Measurements from ENCODE around the gene LONRF2.
A peak's percentile ranks its signal among the peaks of the same experiment; 100 is the strongest.
"Not testable (repeated sequence)": the region's sequence is repeated elsewhere in the genome, so short reads cannot be mapped to it uniquely, and the experiment has no call there.

Gene LONRF2

DNA sequence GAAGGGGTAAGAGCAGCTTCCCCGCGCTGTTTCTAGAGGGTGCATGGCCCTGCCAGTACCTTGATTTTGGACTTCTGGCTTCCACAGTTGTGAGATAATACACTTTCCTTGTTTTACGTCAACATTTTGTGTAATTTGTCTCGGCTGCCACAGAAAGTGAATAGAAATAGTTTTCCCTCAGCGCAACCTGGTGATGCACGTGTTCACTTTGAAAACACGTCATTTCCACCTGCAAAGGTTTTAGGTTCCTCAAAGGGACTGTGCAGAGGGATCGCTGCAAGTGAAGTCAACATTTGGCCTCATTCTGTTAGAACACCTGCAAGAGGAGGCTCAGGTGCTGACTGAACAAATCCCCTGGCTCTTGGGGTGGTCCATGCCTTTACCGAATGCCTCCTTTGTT is 71.7 kb downstream of the LONRF2 start:
- DNase-seq, result no peak

DNA sequence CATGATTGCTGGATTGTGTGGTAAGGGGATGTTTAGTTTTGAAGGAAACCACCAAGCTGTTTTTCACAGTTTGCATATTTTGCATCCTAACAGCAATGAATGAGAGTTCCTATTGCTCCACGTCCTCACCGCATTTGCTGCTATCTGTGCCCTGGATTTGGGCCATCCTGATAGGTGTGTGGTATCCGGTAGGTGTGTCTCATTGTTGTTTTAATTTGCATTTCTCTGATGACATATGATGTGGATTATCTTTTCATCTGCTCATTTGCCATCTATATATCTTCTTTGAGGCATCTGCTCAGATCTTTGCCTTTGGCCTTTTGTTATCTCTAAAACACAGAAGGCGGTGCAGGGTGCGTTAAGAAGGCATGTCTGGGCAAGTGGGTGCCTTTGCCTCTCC is 73.3 kb downstream of the LONRF2 start:
- no peak for DNase-seq

DNA sequence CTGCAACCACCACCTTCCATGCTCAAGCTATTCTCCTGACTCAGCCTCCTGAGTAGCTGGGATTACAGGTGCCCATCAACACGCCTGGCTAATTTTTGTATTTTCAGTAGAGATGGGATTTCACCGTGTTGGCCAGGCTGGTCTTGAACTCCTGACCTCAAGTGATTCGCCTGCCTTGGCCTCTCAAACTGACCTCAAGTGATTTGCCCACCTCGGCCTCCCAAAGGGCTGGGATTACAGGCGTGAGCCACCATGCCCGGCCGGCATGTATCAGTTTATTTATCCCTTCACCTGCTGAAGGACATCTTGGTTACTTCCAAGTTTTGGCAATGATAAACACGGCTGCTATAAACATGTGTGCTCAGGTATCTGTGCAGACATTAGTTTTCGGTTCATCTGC is 73.7 kb downstream of the LONRF2 start:
- DNase-seq, result not testable (repeated sequence)

DNA sequence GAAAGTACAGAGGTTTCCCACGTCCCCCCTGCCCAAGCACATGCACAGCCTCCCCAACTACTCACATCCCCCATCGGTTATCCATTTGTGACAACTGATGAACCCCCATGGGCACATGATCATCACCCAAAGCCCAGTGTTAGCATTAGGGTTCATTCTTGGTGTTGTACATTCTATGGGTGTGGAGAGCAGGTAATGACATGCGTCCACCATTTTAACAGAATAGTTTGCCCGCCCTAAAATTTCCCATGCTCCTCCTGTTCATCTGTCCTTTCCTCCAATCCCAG is 74.3 kb downstream of the LONRF2 start:
- no peak for DNase-seq

DNA sequence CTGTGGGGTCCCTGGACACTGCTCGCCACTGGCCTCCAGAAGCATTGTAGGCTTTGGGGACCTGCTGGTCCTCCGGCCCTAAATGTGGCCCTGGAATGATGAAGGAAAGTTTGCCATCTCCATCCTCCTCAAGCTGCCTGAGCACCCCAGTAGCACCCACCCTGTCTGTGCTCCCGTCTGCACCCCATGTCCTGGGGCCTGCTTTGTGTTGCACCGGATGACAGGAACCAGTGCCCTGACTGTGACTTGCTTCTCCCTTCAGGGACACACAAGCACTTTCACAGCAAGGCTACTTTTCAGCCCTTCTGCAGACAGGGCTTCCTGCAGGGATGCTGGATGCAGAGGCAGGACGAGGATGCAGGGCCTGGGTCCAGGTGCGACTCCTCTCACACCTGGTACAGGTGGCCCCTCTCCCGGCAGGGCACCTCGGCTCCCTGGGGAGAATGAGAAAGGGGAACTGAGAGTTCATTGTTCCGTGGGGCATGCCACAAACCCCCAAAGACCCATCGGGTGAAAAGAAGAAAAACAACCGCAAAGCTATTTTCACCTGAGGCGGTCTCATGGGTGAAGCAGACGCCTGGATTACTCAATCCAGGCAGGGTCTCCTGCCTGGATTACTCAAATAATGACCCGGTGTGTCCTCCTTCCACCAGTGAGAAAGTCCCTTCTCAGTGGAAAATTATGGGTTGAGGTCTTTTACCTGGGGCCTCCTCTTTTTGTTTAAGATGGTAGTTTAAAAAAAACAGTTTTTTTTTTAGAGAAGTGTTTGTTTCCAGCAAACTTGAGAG is 74.9 kb downstream of the LONRF2 start:
- DNase-seq, result no peak

DNA sequence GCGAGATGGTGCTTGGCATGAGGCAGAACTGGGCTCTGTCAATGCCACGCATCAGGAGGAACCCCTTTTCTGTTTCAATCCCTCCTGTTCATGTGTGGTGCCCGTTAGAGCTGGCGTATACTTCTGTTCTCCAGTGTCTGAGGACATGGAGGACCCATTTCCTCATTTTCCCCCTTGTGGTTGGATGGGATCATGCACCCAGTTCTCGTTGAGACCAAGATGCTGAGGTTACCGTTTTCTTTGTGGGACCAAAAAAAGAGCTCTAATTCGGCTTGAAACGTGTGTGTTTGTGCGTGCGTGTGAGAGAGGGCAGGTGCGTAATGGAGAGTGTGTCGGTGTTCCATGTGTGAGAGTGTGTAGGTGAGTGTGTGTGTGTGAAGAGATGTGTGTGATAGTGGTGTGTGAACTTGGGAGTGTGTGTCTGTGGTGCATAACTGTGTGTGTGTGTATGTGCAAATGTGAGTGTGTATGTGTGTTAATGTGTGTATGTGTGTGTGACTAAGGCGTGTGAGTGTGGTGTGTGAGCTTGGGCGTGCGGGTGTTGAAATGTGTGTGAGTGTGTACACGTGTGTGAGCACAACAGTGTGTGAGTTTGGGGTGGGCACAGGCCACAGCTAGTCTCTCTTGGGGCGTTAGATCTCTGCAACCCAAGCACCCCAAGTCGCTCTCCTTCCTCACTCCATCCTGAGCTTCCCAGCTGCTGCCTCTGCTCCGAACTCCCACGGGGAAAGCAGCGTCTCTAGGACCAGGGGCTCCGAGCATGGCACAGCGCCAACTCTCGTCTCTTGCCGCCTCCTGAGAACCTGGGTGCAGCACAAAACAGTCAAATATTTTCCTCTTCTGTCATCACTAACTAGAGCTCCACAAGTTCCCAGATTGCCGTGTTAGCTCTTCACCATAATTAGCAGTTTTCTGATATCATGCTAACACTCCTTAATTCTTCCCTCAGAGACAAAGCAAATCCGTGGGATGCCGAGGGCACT is 75.8 kb downstream of the LONRF2 start:
- peak; percentile 11 for DNase-seq

DNA sequence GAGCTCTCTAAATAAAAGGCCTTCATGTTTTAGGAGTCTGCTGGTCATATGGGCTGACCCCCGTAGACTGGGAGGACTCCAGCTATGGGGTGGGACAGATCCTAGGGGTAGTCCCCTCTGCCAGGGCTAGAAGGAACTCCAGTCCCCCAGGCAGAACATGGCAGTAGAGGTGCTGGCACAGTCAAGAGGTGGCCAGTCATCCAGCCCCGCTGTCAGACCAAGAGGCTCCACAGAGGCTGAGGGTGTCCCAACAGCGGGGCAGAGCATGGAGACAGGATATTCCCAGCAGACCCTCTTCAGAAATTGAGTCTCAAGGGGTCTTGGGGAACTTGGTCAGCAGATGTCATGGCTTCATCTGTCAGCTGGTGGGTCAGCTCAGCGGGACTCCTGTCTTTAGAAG is 76.6 kb downstream of the LONRF2 start:
- DNase-seq, result no peak

DNA sequence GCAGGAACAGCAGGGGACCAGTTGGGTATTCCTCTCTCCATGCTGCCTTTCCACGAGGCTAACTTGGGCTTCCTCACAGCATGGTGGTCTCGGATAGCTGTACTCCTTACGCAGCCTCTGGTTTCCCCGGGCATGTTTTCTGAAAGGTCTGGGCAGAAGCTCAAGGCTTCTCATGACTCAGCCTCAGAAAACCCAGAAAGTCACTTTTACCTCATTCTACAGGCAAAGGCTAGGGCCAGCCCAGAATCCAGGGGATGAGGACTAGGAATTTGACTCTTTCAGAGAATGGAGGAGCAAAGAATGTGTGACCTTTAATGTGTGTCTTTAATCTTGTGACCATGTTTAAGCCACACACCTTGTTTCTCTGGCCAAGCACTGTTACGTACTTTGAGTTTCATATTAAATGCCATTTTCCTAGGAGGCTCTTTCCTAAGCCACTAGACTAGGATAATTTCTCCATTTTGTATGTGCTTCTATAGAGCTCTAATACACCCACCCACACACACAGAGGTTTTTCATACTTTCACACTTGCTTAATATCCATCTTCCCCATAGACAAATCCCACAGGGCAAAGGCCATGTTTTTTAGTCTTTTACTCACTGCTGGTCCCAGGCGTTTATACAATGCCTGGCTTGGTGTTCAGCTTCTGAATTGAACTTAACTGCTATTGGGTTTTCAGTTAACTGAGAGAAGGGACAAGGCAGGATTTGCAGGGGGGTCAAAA is 77.3 kb downstream of the LONRF2 start:
- DNase-seq, result no peak

DNA sequence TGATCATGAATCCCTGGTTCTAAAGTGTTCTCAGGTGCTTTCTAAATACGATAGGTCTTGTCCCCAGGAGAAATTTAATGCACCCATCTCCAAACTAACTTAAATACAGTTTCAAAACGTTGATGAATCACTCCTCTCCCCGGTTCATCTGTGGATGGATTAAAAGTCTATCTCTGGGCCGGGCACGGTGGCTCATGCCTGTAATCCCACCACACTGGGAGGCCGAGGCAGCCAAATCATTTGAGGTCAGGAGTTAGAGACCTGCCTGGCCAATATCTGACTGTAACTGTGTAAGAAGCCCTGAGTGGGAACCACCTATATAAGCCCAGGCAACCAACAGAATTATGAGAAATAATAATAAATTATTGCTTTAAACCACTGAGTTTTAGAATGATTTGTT is 78.7 kb downstream of the LONRF2 start:
- no peak for DNase-seq

DNA sequence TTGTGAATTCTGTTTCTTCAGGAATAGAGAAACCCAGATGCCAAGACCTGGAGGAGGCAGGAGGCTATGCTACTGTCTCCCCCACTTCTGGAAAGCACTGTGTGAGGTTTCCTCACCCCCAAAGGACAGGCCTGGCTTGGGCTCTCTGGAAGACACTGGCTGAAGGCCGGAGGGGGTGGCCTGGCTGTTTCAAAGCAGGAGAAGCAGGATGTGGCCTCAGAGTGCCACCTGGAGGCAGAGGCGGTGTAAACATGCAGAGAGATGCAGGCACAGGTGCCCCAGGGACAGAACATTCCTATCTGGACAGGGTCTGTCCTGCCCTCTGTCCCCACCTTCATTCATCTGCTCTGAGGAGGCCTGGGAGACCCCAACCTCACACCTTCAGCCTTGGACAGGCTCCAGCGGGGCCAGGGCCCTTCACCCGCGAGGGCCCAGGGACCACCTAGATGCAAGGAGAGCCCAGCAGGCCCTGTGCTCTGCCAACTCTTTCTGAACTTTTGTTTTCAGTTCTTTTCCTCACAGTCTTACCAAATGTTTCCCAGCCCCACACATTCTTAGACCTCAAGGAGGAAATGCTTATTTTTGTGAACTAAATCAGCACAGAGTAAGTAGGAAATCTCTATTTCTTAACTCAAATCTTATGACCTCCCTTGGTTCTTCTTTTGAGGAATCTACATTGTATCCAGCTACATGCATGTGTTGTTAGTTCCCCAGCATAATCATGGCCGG is 79.2 kb downstream of the LONRF2 start:
- DNase-seq, result peak; percentile 33

DNA sequence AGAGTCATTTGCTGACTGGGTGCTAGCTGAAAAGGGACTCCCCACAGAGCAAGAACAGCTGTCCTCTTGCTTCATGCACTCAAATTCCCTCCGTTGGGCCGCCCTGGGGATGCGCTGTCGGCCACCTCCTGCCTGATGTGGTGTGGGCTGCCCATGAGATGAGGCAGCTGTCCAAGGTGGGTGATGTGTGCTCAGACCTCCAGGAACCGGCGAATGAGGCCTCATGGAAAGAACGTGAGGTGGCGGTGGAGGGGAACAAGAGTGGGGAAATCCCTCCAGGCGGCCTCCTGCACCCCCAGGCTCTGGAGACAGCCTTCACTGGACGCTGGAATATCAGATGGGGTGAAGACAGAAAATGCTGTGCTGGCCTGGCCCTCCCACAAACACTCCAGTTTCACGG is 79.8 kb downstream of the LONRF2 start:
- no peak for DNase-seq

DNA sequence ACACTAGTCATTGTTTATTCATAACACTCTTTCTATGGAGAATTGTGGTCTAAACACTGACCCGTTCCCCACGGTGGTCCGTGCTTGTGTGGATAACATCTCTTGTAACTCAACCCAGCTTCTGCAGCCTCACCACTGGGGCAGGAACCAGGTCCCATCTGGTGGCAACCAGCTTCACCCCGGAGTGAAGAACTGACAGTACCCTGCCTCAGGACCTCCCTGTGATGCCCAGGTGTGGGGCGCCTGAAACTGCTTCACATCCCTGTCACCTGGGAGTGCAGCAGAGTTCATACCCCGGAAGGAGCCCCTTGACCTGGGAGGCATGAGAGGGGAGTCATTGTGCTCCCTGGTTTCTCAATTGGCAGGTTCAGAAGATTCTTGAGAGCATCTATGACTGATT is 81.1 kb downstream of the LONRF2 start:
- DNase-seq, result no peak

DNA sequence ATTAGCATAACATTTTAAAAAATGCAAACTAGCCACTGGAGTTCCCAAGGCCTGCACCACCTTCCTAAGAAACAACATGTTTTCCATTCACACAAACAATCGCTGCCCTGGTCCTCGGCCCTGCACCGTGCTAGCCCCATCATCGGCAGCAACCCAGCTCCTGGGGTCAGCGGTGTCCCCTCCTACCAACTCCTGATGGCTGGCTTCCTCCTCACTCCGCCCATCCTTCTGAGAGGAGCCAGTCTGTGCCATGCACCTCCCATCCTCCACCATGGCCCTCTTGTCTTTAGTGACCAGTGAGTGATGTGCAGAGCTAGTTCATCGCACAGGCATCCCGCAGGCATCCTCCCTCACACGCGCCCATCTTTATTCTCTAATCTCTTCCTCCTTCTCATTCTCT is 81.9 kb downstream of the LONRF2 start:
- no peak for DNase-seq

DNA sequence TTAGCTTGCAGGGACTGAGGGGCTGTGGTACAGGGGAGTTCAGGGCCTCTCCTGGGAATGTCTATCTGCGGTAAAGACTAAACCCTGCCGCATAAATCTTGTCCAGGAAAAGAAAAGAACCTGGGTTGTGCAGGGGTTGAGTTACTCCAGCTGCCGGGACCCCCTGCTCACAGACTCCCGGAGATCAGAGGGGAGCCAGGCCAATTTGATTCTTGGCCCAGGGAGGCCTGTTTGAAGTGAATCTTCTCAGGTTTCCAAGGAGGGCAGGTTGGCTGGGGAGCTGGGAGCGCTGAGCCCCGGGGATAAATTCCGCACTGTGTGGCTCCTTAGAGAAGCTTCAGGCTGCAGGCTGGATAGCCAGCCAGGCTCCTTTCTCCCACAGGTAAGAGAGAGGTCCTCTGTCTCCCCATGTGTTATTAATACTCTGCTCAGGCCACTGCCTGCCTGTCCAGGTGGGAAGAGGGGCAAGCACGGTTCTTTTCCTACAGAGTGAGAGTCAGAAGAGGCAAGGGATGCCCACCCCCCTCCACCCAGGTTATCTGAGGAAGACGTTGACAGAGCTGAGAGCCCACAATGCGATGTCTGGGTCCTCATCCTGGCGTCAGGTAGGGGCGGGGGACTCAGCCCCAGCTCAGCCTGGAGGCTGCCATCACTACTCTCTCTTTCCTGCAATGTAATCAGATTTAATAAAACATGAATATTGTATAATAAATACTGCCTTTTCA is 82.7 kb downstream of the LONRF2 start:
- DNase-seq, result no peak

DNA sequence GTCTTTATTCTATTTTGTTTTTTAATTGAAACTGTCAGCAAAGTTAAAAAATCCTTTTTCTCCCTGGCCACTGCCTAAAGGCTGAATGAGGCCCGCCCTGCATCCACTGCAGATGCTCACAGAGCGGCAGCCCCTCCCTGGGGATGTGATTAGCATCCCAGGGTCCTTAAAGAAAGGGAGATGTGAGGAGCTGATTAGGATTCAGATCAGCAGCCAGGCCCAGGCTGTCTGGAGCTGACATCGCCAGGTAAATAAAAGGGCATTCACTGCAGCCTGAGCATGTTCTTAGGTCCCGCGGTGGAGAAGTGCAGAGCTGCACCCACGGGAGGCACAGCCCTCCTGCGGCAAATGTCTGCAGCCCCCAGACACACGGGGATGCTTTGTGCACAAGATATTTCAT is 83.8 kb downstream of the LONRF2 start:
- no peak for DNase-seq

DNA sequence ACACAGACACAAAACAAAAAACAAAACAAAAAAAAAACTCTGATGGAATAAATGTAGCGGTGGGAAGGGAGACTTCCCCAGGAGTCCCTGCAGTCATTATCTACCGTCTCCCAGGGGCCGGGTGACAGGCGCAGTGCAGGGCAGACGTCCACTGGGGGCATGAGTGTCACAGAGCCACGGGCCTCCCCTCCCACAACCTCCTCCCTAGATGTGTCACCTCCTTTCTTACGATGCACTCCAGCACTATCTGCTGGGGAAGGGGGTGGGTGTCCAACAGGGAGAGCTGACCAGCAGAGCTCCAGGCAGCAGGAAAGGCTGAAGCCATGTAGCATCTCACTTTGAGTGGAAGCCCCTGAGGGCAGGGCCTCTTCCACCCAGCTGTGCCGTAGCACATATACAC is 84.5 kb downstream of the LONRF2 start:
- no peak for DNase-seq

DNA sequence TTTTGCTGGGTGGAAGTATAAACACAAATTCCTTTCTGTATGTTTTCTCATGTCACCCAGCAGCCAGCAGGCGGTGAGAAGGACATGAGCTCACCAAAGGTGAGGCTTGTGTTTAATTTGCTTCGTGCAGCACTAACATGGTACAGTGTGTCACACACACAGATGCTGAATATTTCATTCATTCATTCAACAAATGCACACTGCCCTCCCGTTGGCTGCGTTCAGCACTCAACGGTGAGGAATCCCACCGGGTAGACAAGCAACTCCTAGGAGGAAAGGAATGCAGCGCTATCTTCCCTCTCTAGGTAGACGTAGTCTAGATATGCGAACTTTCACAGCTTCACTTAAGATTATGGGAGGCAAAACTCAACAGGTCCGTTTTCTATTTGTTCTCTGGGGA is 85.1 kb downstream of the LONRF2 start:
- DNase-seq, result no peak

DNA sequence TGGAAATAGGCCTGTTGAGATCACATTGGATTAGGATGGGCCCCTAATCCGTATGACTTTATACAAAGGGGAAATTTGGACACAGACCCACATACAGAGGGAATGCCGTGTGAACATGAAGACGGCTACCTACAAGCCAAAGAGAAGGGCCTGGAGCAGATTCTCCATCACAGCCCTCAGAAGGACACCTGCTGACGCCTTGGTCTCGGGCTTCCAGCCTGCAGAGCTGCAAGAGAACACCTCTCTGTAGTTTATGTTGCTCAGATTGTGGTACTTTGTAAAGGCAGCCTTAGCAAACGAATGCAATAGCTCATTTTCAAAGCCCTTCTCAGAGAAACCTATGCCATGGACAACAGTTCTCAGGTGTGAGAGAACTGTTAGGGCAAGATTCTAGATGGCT is 86.1 kb downstream of the LONRF2 start:
- no peak for DNase-seq

DNA sequence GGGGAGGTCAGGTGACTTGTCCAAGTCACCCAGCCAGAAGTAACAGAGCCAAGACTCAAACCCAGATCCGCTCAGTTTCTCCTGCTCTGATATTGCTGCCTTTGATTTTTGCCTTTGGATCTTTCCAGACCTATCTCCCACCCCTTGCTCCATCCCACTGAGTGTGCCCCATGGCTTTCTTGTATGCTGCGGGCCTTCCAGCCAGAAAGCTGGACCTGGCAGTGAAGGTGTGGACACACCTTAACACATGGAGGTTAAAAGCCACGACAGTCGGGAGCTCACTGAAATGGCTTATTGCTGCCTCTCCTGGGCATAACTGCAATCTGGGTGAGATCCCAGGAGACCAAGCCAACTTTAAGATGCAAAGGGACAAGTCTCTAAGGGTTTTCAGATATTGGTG is 86.7 kb downstream of the LONRF2 start:
- DNase-seq, result no peak

DNA sequence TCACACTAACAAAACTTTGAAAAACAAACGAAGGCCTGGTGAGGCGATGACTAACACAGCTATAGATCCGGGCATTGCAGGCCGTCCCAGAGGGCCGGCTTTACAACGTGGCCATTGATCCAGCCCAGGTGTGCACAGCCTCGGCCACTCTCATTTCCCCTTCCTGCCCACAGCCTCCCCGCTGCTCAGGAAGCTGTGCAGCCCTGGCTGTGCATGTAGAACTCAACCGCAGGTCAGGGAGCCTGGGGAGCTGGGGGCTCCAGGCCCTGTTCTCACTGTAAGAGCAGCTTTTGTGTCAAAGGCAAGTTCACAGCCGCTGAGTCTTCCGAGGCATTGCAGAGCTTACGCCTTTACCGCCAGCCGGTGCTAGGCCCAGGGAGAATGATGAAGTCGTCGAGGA is 87.2 kb downstream of the LONRF2 start:
- DNase-seq, result peak; percentile 45

DNA sequence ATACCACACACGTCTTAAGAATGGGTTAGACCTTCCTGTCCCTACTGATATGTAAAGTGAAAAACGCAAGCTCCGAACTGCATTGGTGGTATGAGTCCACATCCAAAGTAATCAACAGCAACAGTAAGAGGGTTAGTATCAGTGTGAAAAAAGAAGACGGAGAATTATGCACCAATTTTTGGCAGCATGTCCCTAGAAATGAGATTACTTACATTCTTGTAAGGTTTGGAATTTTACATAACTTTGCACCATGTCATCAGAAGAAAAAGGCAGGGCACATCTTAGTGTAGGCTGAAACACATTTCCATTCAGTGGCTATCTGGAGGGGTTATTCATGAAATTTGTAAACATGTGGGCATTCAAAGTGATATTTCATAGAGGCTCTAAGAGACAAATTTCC is 88.2 kb downstream of the LONRF2 start:
- DNase-seq, result no peak

DNA sequence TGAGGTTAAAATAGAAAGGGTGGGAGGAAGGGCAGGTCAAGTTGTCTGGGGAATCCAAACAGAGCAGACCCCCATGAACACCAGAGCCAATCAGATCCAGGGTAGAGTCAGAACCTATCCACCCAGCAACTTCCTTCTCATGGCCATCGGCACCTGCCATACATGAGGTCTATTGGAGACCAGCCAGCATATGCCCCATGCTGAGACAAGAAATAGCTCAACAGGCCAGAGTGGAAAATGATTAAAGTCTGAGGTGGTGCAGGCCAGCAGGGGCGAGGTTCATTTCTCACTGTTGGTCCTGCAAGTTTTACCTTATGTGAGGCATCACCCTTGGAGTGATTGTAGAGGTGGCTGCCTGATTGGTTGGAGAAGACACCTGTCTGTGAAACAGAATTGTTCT is 89.2 kb downstream of the LONRF2 start:
- no peak for DNase-seq
